Fibroblast of skin of back (primary cell): Measurements from ENCODE around the gene FRK.
"Not testable (repeated sequence)": the region's sequence is repeated elsewhere in the genome, so short reads cannot be mapped to it uniquely, and the experiment has no call there.

Source experiments
- DNase-seq: peaks from one replicate; pipeline ENCODE4 v3.0.0-alpha.2; 2013

Gene FRK

GRCh38 chr6:115937502-115937901 lies 123.2 kb downstream of the FRK start:
- DNase-seq, result not testable (repeated sequence)

GRCh38 chr6:115935361-115935760 lies 125.3 kb downstream of the FRK start:
- DNase-seq, result no peak

DNA sequence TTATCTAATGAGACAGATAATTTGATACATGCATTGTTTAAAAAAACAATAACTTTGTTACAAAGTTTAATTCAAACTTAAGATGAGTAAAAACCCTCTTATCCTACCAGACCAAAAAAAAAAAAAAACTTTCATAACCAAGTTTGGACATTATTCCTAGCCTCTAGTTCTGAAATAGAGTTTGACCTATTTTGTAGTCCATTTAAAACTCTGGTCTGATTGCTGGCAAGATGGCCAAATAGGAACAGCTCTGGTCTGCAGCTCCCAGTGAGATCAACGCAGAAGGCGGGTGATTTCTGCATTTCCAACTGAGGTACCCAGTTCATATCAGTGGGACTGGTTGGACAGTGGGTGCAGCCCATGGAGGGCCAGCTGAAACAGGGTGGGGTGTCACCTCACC lies 125.9 kb downstream of the FRK start:
- DNase-seq, result no peak

- no peak for DNase-seq
Measured at GRCh38 chr6:115934145-115934544, 126.5 kb downstream of the FRK start.

- DNase-seq, result peak; percentile 80
Measured at GRCh38 chr6:115932481-115932880, 128.2 kb downstream of the FRK start.

DNA sequence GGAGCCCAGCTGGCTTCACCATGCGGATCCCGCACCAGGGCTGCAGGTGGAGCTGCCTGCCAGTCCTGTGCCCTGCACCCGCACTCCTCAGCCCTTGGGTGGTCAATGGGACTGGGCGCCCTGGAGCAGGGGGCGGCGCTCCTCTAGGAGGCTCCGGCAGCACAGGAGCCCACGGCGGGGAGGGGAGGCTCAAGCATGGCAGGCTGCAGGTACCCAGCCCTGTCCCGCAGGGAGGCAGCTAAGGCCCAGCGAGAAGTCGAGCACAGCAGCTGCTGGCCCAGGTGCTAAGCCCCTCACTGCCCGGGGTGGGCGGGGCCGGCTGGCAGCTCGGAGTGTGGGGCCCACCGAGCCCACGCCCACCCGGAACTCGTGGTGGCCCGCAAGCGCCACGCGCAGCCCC lies 132.7 kb downstream of the FRK start:
- DNase-seq, result not testable (repeated sequence)

GRCh38 chr6:115922971-115923370 lies 137.7 kb downstream of the FRK start:
- DNase-seq, result no peak

DNA sequence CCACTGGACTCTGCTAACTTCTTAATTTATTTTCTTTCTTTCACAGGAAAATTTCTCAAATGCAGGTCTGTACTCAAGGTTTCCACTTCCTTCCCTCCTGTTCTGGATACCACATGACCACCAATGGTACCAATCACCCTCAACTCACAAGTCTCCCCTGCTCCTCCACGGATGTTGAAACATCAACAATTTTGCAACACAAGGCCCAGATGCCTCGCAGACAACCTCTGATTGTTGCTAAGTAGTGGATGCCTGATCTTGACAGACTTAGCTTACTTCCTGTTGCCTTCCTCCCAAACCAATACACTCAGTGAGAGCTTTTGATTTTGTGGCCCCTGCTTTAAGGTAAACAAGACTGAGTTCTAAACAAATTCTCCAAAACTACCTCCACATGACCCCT lies 146.6 kb downstream of the FRK start:
- no peak for DNase-seq

DNA sequence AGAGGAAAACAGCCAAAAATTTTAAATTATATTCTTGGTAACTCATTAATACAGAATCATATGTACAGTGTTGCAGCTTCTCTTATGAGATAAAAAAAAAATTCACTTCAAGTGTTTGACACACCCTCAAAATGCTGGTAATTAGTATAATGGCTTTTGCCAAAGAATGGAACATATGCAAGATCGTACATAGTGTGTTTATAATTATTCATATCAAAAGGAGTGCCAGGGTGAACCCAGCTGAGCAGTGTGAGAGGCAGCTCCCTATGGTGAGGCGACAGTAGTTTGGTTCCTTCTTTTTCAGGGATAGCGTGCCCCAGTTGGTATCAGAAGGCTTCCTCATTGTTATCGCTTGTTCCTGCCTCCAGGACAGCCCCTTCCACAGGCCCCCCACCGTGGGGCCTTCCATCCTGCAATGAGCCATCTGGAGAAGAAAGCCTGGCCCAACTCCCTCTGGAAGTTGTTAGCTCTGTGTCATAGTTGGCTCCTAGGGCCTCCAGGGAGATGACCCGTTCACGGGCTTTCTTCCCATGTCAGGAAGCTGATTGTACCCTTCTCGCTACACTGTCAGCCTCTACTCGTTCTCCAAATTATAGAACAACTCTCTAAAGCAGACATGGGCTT lies 150.7 kb downstream of the FRK start:
- peak; percentile 8 for DNase-seq

DNA sequence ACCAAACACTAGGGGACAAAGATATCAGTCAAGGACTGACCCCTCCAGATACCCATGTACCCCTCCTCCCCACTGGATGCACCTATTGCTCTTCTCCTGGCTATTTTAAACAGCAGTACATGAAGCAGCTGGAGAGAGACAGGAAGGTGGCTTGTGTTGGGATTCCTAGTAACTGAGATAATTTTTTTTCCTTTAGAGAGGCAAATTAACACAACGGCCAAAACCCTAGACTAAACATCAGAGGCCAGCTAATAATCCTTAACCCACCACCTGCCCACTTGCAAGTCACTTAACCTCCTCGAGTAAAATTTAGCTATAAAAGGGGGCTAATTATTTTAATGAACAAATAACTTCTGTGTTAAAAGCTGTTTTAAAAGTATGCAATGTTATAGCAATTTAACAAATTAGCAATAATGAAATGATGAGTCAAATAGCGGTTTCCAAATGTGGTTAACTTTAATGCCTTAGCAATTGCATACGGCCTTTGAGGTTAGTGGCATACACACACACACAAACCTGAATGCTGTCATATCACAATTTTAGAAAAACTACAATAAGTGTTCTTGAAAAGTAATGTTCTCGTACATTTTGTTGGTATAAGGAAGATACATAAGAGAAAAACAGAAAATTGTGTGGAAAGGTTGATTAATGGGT lies 151.7 kb downstream of the FRK start:
- DNase-seq, result no peak

- DNase-seq, result no peak
Measured at GRCh38 chr6:115905471-115905870, 155.2 kb downstream of the FRK start.

DNA sequence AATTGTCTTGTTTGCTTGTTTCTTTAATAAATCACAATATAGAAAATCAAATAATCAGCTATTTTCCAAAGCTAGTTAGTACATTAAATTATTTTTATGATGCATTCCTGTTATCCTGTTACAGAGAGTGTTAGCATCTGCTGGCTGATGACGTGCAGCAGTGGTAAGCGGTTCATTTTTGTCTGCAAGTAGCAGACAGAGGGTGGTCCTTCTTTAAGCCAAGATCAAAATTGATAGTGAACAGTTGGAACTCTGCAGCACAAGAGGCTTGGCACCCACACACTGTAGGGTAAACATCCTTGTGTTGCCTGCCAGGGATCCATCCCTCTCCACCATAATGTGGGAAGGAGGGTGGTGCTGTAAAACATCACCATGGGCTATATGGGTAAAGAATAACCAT lies 158.3 kb downstream of the FRK start:
- no peak for DNase-seq

GRCh38 chr6:115901896-115902295 lies 158.8 kb downstream of the FRK start:
- DNase-seq, result no peak

GRCh38 chr6:115899730-115900282 lies 160.9 kb downstream of the FRK start:
- DNase-seq, result no peak

DNA sequence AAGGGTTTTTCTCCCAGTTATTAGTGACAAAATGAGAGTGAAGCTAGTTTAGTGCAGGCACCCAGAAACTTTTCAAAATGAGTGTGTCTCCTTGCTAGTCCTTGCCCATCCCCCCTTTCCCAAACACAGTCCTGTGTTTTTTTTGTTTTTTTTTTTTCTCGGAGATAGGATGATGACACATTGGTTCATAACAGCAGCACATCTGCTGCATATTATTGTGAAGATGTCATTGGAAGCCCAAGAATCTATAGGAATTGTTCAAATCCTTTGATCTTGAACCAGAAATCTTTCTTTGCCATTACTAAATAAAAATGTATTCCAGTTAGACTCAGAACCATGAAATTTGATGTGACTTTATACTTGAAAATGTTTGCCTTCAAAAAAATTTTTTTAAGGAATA lies 162.4 kb downstream of the FRK start:
- DNase-seq, result peak; percentile 84

GRCh38 chr6:115896538-115897129 lies 164.1 kb downstream of the FRK start:
- peak; percentile 53 for DNase-seq

DNA sequence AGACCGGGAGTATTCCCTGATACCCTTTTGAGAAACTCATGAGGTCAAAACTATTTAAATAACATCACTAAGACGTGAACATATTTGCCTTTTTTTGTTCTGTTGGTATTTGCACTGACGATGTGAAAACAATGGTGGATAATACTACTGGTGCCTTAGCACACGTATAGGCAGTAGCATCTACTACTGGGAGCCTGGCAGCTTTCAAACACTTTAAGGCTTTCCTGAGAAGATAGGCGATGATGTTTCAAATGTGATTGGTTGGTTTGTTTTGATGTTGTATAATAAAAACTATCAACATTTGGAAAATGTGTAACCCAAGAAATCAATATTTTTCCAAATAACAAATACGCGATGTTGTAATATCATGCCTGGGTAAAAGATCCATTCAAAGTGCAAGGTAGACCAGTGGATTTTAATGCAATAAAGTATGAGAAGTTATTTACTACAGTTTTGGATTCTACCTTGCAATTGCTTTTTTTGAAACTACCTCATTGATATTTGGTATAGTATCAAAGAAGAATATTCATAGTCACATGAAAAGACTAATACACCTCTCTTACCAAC lies 166.2 kb downstream of the FRK start:
- no peak for DNase-seq

DNA sequence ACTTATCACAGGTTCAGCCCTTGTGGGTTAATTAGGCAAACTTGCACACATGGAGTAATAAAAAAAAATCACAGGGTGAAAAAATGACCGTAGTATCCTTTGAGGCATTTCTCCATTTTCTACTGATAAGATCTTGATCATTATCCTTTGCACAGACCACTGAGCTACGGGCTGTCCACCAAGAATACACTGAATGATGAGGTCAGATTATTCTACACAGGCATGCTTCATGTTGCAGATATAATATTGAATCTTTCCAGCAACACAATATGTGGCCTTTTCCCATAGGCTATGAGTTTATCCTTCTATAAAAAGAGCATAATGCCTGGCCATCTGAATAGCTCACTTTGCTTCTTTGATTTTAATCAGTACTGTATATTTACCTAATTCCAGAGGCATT lies 168.9 kb downstream of the FRK start:
- no peak for DNase-seq

- peak; percentile 88 for DNase-seq
Measured at GRCh38 chr6:115891111-115891669, 169.5 kb downstream of the FRK start.

GRCh38 chr6:115890238-115890637 lies 170.5 kb downstream of the FRK start:
- DNase-seq, result no peak

- DNase-seq, result not testable (repeated sequence)
Measured at GRCh38 chr6:115888687-115889470, 171.8 kb downstream of the FRK start.

GRCh38 chr6:115887891-115888290 lies 172.8 kb downstream of the FRK start:
- no peak for DNase-seq
